ENCODE measurements around the gene ZBTB44.
"Not testable (repeated sequence)": the region's sequence is repeated elsewhere in the genome, so short reads cannot be mapped to it uniquely, and the experiment has no call there.

ZBTB44 gene

GRCh38 chr11:130246270-130246669 lies 68.4 kb downstream of the ZBTB44 start:
- Histone ChIP-seq H3K79me2 (ENCODE audit: insufficient read depth, low read length) (0 out of 2 replicates have a peak, but pooled peaks cover 3% of the 10 kb centered on the region), H3K9me3 (ENCODE audit: low read length) (no peaks in the 10 kb centered on the region), H3K9ac (ENCODE audit: low read length) (no peak overlapping the region), H3K4me1 (ENCODE audit: insufficient read depth, low read length, severe bottlenecking) (no peaks in the 10 kb centered on the region), H3K27me3 (ENCODE audit: insufficient read depth, low read length) (no peaks in the 10 kb centered on the region), H2AFZ (ENCODE audit: low read length) (no peak overlapping the region), H3K4me3 (ENCODE audit: low read depth, low read length, poor library complexity, severe bottlenecking) (no peak overlapping the region), H3K9me2 (ENCODE audit: low read depth, low read length) (no peaks in the 10 kb centered on the region), H4K20me1 (ENCODE audit: insufficient read depth, low read length) (no peaks in the 10 kb centered on the region), H3K36me3 (ENCODE audit: insufficient read depth, low read length) (no peaks in the 10 kb centered on the region), H3F3A (ENCODE audit: insufficient read depth, low read length) (no peaks in the 10 kb centered on the region), H3K27ac (ENCODE audit: low read depth, low read length, poor library complexity, severe bottlenecking) (no peak overlapping the region), H3K4me2 (ENCODE audit: low read length) (no peak overlapping the region)
- TF ChIP-seq CTCF (IDR thresholded peaks at IDR 0.05; ENCODE audit: low read length), result no peak
- TF ChIP-seq EZH2 (IDR thresholded peaks at IDR 0.05; ENCODE audit: borderline replicate concordance, low read length), result no peak

- not testable (repeated sequence) for H3K9ac ChIP-seq (ENCODE audit: low read length); H3K36me3 ChIP-seq (ENCODE audit: insufficient read depth, low read length); H3K27ac ChIP-seq (ENCODE audit: low read depth, low read length, poor library complexity, severe bottlenecking); H2AFZ ChIP-seq (ENCODE audit: low read length); H3K27me3 ChIP-seq (ENCODE audit: insufficient read depth, low read length); H3K4me2 ChIP-seq (ENCODE audit: low read length); H3K79me2 ChIP-seq (ENCODE audit: insufficient read depth, low read length); H4K20me1 ChIP-seq (ENCODE audit: insufficient read depth, low read length); H3K9me2 ChIP-seq (ENCODE audit: low read depth, low read length); H3K9me3 ChIP-seq (ENCODE audit: low read length); H3K4me1 ChIP-seq (ENCODE audit: insufficient read depth, low read length, severe bottlenecking); H3F3A ChIP-seq (ENCODE audit: insufficient read depth, low read length); H3K4me3 ChIP-seq (ENCODE audit: low read depth, low read length, poor library complexity, severe bottlenecking)
Measured at GRCh38 chr11:130245375-130245774, 69.3 kb downstream of the ZBTB44 start.

- H2AFZ ChIP-seq (ENCODE audit: low read length), result no peak overlapping the region
- H3K9ac ChIP-seq (ENCODE audit: low read length), result no peak overlapping the region
- no peaks in the 10 kb centered on the region for H3F3A ChIP-seq (ENCODE audit: insufficient read depth, low read length)
- H3K27ac ChIP-seq (ENCODE audit: low read depth, low read length, poor library complexity, severe bottlenecking), result no peak overlapping the region
- no peak overlapping the region for H3K4me2 ChIP-seq (ENCODE audit: low read length)
- no peaks in the 10 kb centered on the region for H3K36me3 ChIP-seq (ENCODE audit: insufficient read depth, low read length)
- no peaks in the 10 kb centered on the region for H4K20me1 ChIP-seq (ENCODE audit: insufficient read depth, low read length)
- no peaks in the 10 kb centered on the region for H3K9me3 ChIP-seq (ENCODE audit: low read length)
- no peaks in the 10 kb centered on the region for H3K27me3 ChIP-seq (ENCODE audit: insufficient read depth, low read length)
- H3K79me2 ChIP-seq (ENCODE audit: insufficient read depth, low read length), result no peaks in the 10 kb centered on the region
- no peaks in the 10 kb centered on the region for H3K4me1 ChIP-seq (ENCODE audit: insufficient read depth, low read length, severe bottlenecking)
- TF ChIP-seq CTCF (IDR thresholded peaks at IDR 0.05; ENCODE audit: low read length), result no peak
- no peak for TF ChIP-seq EZH2 (IDR thresholded peaks at IDR 0.05; ENCODE audit: borderline replicate concordance, low read length)
- no peaks in the 10 kb centered on the region for H3K9me2 ChIP-seq (ENCODE audit: low read depth, low read length)
- H3K4me3 ChIP-seq (ENCODE audit: low read depth, low read length, poor library complexity, severe bottlenecking), result no peak overlapping the region
Measured at GRCh38 chr11:130244848-130245247, 69.9 kb downstream of the ZBTB44 start.

GRCh38 chr11:130243816-130244215 lies 70.9 kb downstream of the ZBTB44 start:
- Histone ChIP-seq H3K4me3 (ENCODE audit: low read depth, low read length, poor library complexity, severe bottlenecking) (no peak overlapping the region), H3K9ac (ENCODE audit: low read length) (no peak overlapping the region), H3K4me2 (ENCODE audit: low read length) (no peak overlapping the region), H2AFZ (ENCODE audit: low read length) (no peak overlapping the region), H3K36me3 (ENCODE audit: insufficient read depth, low read length) (peaks cover 3% of the 10 kb centered on the region; the same call in 1 of the 2 replicates), H3K79me2 (ENCODE audit: insufficient read depth, low read length) (no peaks in the 10 kb centered on the region), H3K27ac (ENCODE audit: low read depth, low read length, poor library complexity, severe bottlenecking) (no peak overlapping the region), H3K9me3 (ENCODE audit: low read length) (no peaks in the 10 kb centered on the region), H3K4me1 (ENCODE audit: insufficient read depth, low read length, severe bottlenecking) (peaks cover 3% of the 10 kb centered on the region), H3F3A (ENCODE audit: insufficient read depth, low read length) (no peaks in the 10 kb centered on the region), H3K27me3 (ENCODE audit: insufficient read depth, low read length) (no peaks in the 10 kb centered on the region), H4K20me1 (ENCODE audit: insufficient read depth, low read length) (no peaks in the 10 kb centered on the region), H3K9me2 (ENCODE audit: low read depth, low read length) (no peaks in the 10 kb centered on the region)
- TF ChIP-seq CTCF (IDR thresholded peaks at IDR 0.05; ENCODE audit: low read length) (no peak), EZH2 (IDR thresholded peaks at IDR 0.05; ENCODE audit: borderline replicate concordance, low read length) (no peak)
